SH-SY5Y (cell line): ENCODE data around the gene NGEF.

Experiments
- GATA2 ChIP-seq: IDR thresholded peaks from 2 replicates; pipeline ENCODE4 v1.6.1; 2011; ENCODE audit warnings: mild to moderate bottlenecking, low read depth, low read length
- GATA3 ChIP-seq: IDR thresholded peaks from 2 replicates; pipeline ENCODE4 v1.6.1; 2011; ENCODE audit warnings: low read depth, mild to moderate bottlenecking, low read length, moderate library complexity

DNA sequence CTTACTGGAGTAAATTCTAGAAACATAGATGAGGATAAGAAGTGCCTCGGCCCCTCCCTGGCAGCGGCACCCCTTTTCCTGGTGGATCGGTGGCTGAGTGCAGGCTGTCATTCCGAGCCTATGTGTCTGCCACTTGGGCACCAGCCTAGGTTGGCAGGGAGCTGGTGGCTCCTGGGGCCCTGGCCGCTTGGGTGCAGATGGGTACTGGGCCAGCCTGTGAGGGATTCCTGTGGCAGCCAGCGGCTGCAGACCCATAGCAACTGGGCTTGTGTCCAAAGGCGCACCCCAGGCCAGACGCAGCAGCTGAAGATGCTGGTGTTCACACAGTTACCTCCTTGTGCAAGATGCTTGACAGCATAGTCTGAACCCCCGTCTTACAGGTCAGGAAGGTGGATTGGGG lies 140.2 kb downstream of the NGEF start:
- TF ChIP-seq GATA3 (no peak), GATA2 (no peak)
